ENCODE results near the gene TMEM107. TPM values are rescaled to one million over a fixed set of nuclear protein-coding genes. Genes with fewer than 3 reads are reported as not detected.

TMEM107 gene
- total RNA-seq, result 10 to 100 TPM; 15.9 to 21.0 (median 17.6) TPM

DNA sequence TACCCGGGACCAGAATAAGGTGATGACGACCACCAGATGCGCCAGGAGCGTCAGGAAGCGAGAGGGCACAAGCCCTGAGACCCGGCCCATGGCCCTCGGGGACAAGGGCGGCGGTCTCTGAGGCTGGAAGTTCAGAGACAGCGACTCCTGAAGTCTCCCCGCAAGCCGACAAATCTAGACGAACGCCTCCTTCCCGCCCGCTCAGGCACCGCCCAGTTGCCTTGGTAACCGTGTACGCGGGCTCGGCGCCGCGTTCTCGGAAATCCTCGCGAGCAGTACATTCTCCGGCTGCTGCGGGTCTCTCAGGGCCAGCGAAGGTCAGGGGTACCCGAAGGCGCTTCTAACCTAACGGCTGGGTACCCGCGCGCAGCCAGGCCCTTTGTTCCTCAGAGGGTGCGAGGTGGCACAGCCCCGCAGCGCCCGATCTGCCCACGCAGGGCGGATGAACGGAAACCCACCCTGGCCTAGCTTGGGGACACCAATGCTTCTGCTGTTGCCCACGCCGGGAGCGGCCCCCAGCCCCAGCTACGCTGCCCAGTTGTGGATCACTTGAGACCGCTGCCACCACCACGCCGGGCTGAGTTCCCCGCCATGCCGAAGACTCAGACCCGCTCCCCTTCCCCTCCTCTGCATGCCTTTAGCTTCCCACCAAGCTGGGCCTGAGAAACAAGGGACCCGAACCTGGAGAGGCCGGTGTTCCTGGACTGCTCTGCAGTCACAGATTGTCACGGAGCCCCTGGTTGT is at the start of gene TMEM107:
Gene TMEM107, minus strand, starts transcription at position 184 of the 744 bp plus-strand sequence. Its CDS starts 94 bp downstream, at position 90.
- peak; percentile 88 to 97 for DNase-seq (ENCODE audit: low spot score in 2 of 2)
- intact Hi-C loops (cut with DNase I; ENCODE audit: low total_unique reads), result no loop called here
- peak within 1 kb of the TSS; percentile 24 for H3K4me3 ChIP-seq (ENCODE audit: low read depth, poor library complexity, severe bottlenecking)
- no peak for TF ChIP-seq POLR2A (IDR thresholded peaks at IDR 0.05)
- TF ChIP-seq, protein P1, sequence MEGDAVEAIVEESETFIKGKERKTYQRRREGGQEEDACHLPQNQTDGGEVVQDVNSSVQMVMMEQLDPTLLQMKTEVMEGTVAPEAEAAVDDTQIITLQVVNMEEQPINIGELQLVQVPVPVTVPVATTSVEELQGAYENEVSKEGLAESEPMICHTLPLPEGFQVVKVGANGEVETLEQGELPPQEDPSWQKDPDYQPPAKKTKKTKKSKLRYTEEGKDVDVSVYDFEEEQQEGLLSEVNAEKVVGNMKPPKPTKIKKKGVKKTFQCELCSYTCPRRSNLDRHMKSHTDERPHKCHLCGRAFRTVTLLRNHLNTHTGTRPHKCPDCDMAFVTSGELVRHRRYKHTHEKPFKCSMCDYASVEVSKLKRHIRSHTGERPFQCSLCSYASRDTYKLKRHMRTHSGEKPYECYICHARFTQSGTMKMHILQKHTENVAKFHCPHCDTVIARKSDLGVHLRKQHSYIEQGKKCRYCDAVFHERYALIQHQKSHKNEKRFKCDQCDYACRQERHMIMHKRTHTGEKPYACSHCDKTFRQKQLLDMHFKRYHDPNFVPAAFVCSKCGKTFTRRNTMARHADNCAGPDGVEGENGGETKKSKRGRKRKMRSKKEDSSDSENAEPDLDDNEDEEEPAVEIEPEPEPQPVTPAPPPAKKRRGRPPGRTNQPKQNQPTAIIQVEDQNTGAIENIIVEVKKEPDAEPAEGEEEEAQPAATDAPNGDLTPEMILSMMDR (IDR thresholded peaks at IDR 0.05), result no peak
- WGBS, 2 donors, result 1 to 3% methylated on average over 35 to 54 of the region's 56 CpGs

- intact Hi-C loops (cut with DNase I; ENCODE audit: low total_unique reads), result no loop called here
- TF ChIP-seq, protein P1 (IDR thresholded peaks at IDR 0.05), result no peak
- TF ChIP-seq POLR2A (IDR thresholded peaks at IDR 0.05), result no peak
- no peak for DNase-seq (ENCODE audit: low spot score in 2 of 2)
- 73 to 78% methylated on average over 26 of the region's 26 CpGs for WGBS, 2 donors
- no peak overlapping the region for H3K4me3 ChIP-seq (ENCODE audit: low read depth, poor library complexity, severe bottlenecking)
Measured at GRCh38 chr17:8224891-8225812, 49.0 kb upstream of the TMEM107 start.

GRCh38 chr17:8223356-8224126 is 47.4 kb upstream of the TMEM107 start:
- DNase-seq (ENCODE audit: low spot score in 2 of 2), result peak; percentile 61 to 94
- TF ChIP-seq, protein P1 (IDR thresholded peaks at IDR 0.05), result no peak
- TF ChIP-seq POLR2A (IDR thresholded peaks at IDR 0.05), result no peak
- WGBS, 2 donors, result 6 to 9% methylated on average over 25 to 26 of the region's 27 CpGs
- peak overlapping the region; percentile 69 for H3K4me3 ChIP-seq (ENCODE audit: low read depth, poor library complexity, severe bottlenecking)
- intact Hi-C loops (cut with DNase I; ENCODE audit: low total_unique reads), result no loop called here

GRCh38 chr17:8222630-8223355 is 46.6 kb upstream of the TMEM107 start:
- intact Hi-C loops (cut with DNase I; ENCODE audit: low total_unique reads), result no loop called here
- DNase-seq (ENCODE audit: low spot score in 2 of 2), result peak; percentile 95 to 99
- H3K4me3 ChIP-seq (ENCODE audit: low read depth, poor library complexity, severe bottlenecking), result peak overlapping the region; percentile 69
- no peak for TF ChIP-seq POLR2A (IDR thresholded peaks at IDR 0.05)
- TF ChIP-seq, protein P1 (IDR thresholded peaks at IDR 0.05), result no peak
- 0 to 1% methylated on average over 34 to 42 of the region's 49 CpGs for WGBS, 2 donors

DNA sequence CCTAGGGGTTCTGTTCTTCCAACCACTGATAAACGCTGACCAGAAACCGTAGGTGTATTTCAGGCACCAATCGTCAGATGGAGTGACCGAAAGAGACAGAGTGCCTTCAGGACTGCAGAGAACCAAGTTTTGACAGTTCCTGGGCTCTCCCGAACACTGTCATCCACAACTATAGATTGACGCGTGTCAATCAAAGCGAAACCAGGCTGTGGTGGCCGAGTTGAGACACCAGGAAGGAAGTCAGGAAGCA is 46.1 kb upstream of the TMEM107 start:
- intact Hi-C loops (cut with DNase I; ENCODE audit: low total_unique reads), result no loop called here
- TF ChIP-seq POLR2A (IDR thresholded peaks at IDR 0.05), result no peak
- TF ChIP-seq, protein P1 (IDR thresholded peaks at IDR 0.05), result no peak
- peak overlapping the region; percentile 69 for H3K4me3 ChIP-seq (ENCODE audit: low read depth, poor library complexity, severe bottlenecking)
- WGBS, 2 donors, result 0 to 1% methylated on average over 9 of the region's 9 CpGs
- no peak for DNase-seq (ENCODE audit: low spot score in 2 of 2)

All from lower leg skin (tissue), 4 donors.